ENCODE results near the gene PPP1R14C. TPM values are rescaled to one million over a fixed set of nuclear protein-coding genes. Genes with fewer than 3 reads are reported as not detected.

PPP1R14C gene
- total and polyA plus RNA-seq, 2 experiments from 2014 or later: 2.1 to 5.2 TPM

GRCh38 chr6:150276168-150276936, 133.5 kb downstream of the PPP1R14C start:
- H3K27me3 ChIP-seq: no peaks in the 10 kb centered on the region
- no peaks in the 10 kb centered on the region for H4K20me1 ChIP-seq (ENCODE audit: insufficient read depth, poor library complexity, severe bottlenecking)
- no peak overlapping the region for H3K4me3 ChIP-seq
- no peak for DNase-seq (ENCODE audit: low spot score)
- H3K27ac ChIP-seq: no peak overlapping the region
- H3K9me3 ChIP-seq (ENCODE audit: low read depth): no peaks in the 10 kb centered on the region
- WGBS (ENCODE audit: low lambda C conversion rate, missing lambda C conversion rate): 83% methylated on average over 8 of the region's 8 CpGs
- no peak overlapping the region for H3K4me2 ChIP-seq
- no peaks in the 10 kb centered on the region for H3K4me1 ChIP-seq (ENCODE audit: insufficient read depth)
- no peaks in the 10 kb centered on the region for H3K36me3 ChIP-seq (replicated peaks; ENCODE audit: insufficient read depth, low read depth)
- H2AFZ ChIP-seq: no peak overlapping the region
- H3K9me2 ChIP-seq (replicated peaks; ENCODE audit: insufficient read depth): no peaks in the 10 kb centered on the region
- TF ChIP-seq CTCF (IDR thresholded peaks at IDR 0.05; ENCODE audit: poor library complexity) (no peak), EZH2 (IDR thresholded peaks at IDR 0.05; ENCODE audit: borderline replicate concordance) (no peak), EZH2phosphoT487 (IDR thresholded peaks at IDR 0.05; ENCODE audit: low read depth, severe bottlenecking, unreplicated experiment) (no peak)
- H3K79me2 ChIP-seq: no peaks in the 10 kb centered on the region

- H3K4me2 ChIP-seq: no peak overlapping the region
- no peak overlapping the region for H2AFZ ChIP-seq
- no peaks in the 10 kb centered on the region for H3K4me1 ChIP-seq (ENCODE audit: insufficient read depth)
- H3K36me3 ChIP-seq (replicated peaks; ENCODE audit: insufficient read depth, low read depth): no peaks in the 10 kb centered on the region
- no peak overlapping the region for H3K27ac ChIP-seq
- H3K9me3 ChIP-seq (ENCODE audit: low read depth): no peaks in the 10 kb centered on the region
- DNase-seq (ENCODE audit: low spot score): no peak
- H3K9me2 ChIP-seq (replicated peaks; ENCODE audit: insufficient read depth): no peaks in the 10 kb centered on the region
- H4K20me1 ChIP-seq (ENCODE audit: insufficient read depth, poor library complexity, severe bottlenecking): no peaks in the 10 kb centered on the region
- no peak overlapping the region for H3K4me3 ChIP-seq
- no peaks in the 10 kb centered on the region for H3K27me3 ChIP-seq
- TF ChIP-seq CTCF (IDR thresholded peaks at IDR 0.05; ENCODE audit: poor library complexity): no peak
- TF ChIP-seq EZH2phosphoT487 (IDR thresholded peaks at IDR 0.05; ENCODE audit: low read depth, severe bottlenecking, unreplicated experiment): no peak
- TF ChIP-seq EZH2 (IDR thresholded peaks at IDR 0.05; ENCODE audit: borderline replicate concordance): no peak
- H3K79me2 ChIP-seq: no peaks in the 10 kb centered on the region
- 86% methylated on average over 10 of the region's 10 CpGs for WGBS (ENCODE audit: low lambda C conversion rate, missing lambda C conversion rate)
Observed at GRCh38 chr6:150276937-150277742, 134.3 kb downstream of the PPP1R14C start.

- Histone ChIP-seq H3K27ac (no peak overlapping the region), H3K36me3 (replicated peaks; ENCODE audit: insufficient read depth, low read depth) (no peaks in the 10 kb centered on the region), H3K79me2 (no peaks in the 10 kb centered on the region), H3K27me3 (no peaks in the 10 kb centered on the region), H4K20me1 (ENCODE audit: insufficient read depth, poor library complexity, severe bottlenecking) (no peaks in the 10 kb centered on the region), H3K4me2 (no peak overlapping the region), H3K9me2 (replicated peaks; ENCODE audit: insufficient read depth) (no peaks in the 10 kb centered on the region), H2AFZ (no peak overlapping the region), H3K4me1 (ENCODE audit: insufficient read depth) (no peaks in the 10 kb centered on the region), H3K9me3 (ENCODE audit: low read depth) (no peaks in the 10 kb centered on the region), H3K4me3 (no peak overlapping the region)
- 76% methylated on average over 1 of the region's 1 CpG for WGBS (ENCODE audit: low lambda C conversion rate, missing lambda C conversion rate)
- TF ChIP-seq CTCF (IDR thresholded peaks at IDR 0.05; ENCODE audit: poor library complexity) (no peak), EZH2 (IDR thresholded peaks at IDR 0.05; ENCODE audit: borderline replicate concordance) (no peak), EZH2phosphoT487 (IDR thresholded peaks at IDR 0.05; ENCODE audit: low read depth, severe bottlenecking, unreplicated experiment) (no peak)
- no peak for DNase-seq (ENCODE audit: low spot score)
Observed at GRCh38 chr6:150279533-150279932, 136.7 kb downstream of the PPP1R14C start.
